Stomach (tissue), 9 donors: ENCODE data around the gene DNAJB8. TPM values are rescaled to one million over a fixed set of nuclear protein-coding genes. Genes with fewer than 3 reads are reported as not detected.
A peak's percentile ranks its signal among the peaks of the same experiment; 100 is the strongest.

ENCODE experiments used
- DNase-seq, 2 donors: peaks; one replicate each; pipeline versions ENCODE4 v3.0.0 to v3.0.0-alpha.2; 2013 to 2019
- H3K27ac ChIP-seq, 5 donors: fragments of 200-600 bp in 4 of 5; sonication (generic) in 4 of 5; one replicate each; pipeline ENCODE4 v1.5.1; 2013 to 2019; ENCODE audit warnings: mild to moderate bottlenecking in 1 of 5, moderate library complexity in 1 of 5
- H3K27me3 ChIP-seq, 3 donors: fragments of 200-600 bp; sonication (generic); one replicate each; pipeline ENCODE4 v1.5.1; 2017 to 2019; ENCODE audit warnings: mixed run types in 1 of 3
- H3K36me3 ChIP-seq, 4 donors: fragments of 200-600 bp; sonication (generic); 1 replicate in 3 of 4; 2 replicates in 1 of 4; pipeline ENCODE4 v1.5.1; 2016 to 2019
- H3K4me1 ChIP-seq, 4 donors: fragments of 200-600 bp; sonication (generic); one replicate each; pipeline ENCODE4 v1.5.1; 2016 to 2019
- H3K4me3 ChIP-seq, 4 donors: fragments of 200-600 bp; sonication (generic) in 3 of 4; one replicate each; pipeline ENCODE4 v1.5.1; 2016 to 2019; ENCODE audit warnings: mild to moderate bottlenecking in 1 of 4
- H3K9me3 ChIP-seq, 4 donors: fragments of 200-600 bp; sonication (generic); one replicate each; pipeline ENCODE4 v1.5.1; 2016 to 2019
- CTCF ChIP-seq, 7 experiments: fragments of 450-650 bp in 4 of 7; fragments of 200-600 bp in 3 of 7; sonication (generic) in 3 of 7; IDR thresholded peaks; one replicate each; pipeline ENCODE4 v1.5.1; 2016 to 2019; ENCODE audit warnings: antibody characterized with exemption in 7 of 7, control low read depth in 2 of 7, mild to moderate bottlenecking in 1 of 7
- EP300 ChIP-seq: sonication (generic); formaldehyde crosslinking; IDR thresholded peaks from one replicate; pipeline ENCODE4 v1.6.1; 2017; ENCODE audit warnings: antibody characterized with exemption
- POLR2A ChIP-seq, 4 donors: fragments of 450-650 bp; IDR thresholded peaks; one replicate each; pipeline ENCODE4 v1.6.1; 2016; ENCODE audit warnings: antibody characterized with exemption in 4 of 4, control low read depth in 2 of 4, mild to moderate bottlenecking in 1 of 4, moderate library complexity in 1 of 4
- POLR2AphosphoS5 ChIP-seq, 3 donors: sonication (generic); formaldehyde crosslinking; IDR thresholded peaks; one replicate each; pipeline ENCODE4 v1.6.1; 2016; ENCODE audit warnings: antibody characterized with exemption in 3 of 3
- WGBS, 5 donors: extraction: QIAGEN DNeasy Blood & Tissue Kit in 3 of 5; methylation state at CpG; one replicate each; pipeline versions ENCODE4 v1.1.5 to v1.1.7; 2013 to 2018; 5-methylcytosine and 5-hydroxymethylcytosine counted together
- intact Hi-C: fragments of 100-400 bp; cut with DNase I; formaldehyde crosslinking; loops from one replicate; pipeline ENCODE4 v1.15.1; 2023; ENCODE audit warnings: low total_unique reads
- polyA plus RNA-seq, 3 donors: library from polyadenylated mRNA; stranded (reverse); fragments of 200-250 nt; gene quantifications; one replicate each; pipeline ENCODE4 v1.2.3, GENCODE V29; 2013
- total RNA-seq, 5 donors: library from RNA; depleted of rRNA; stranded (reverse); fragments of >200 nt; gene quantifications; one replicate each; pipeline versions ENCODE4 v1.1.0 to v1.2.3, GENCODE V29; 2014 to 2016
- donor health status: healthy with polysubstance abuse.
- donor health status: Bipolar disorder and iron deficiency.
- donor health status: healthy.

DNAJB8 gene
- total and polyA plus RNA-seq, 8 donors, result not detected

GRCh38 chr3:128480717-128481437, 14.2 kb upstream of the DNAJB8 start:
- Histone ChIP-seq H3K4me3 (no peak overlapping the region), H3K36me3 (no peaks in the 10 kb centered on the region), H3K4me1 (peaks cover 0 to 31% (median 12%) of the 10 kb centered on the region in 4 donors), H3K27ac (peak overlapping the region in 3 of 5 donors; percentile 1 to 20 (median 17)), H3K27me3 (peaks cover 20 to 97% (median 78%) of the 10 kb centered on the region in 3 donors), H3K9me3 (no peaks in the 10 kb centered on the region)
- TF ChIP-seq CTCF (IDR thresholded peaks at IDR 0.05) (no peak), POLR2AphosphoS5 (IDR thresholded peaks at IDR 0.05) (no peak), POLR2A (IDR thresholded peaks at IDR 0.05) (no peak), EP300 (no peak)
- DNase-seq, result no peak
- 50 to 64% (median 58%) methylated on average over 26 to 27 of the region's 27 CpGs for WGBS, 5 donors
- intact Hi-C loops, result no loop called here

GRCh38 chr3:128480278-128480677, 13.6 kb upstream of the DNAJB8 start:
- Histone ChIP-seq H3K27ac (peak overlapping the region in 2 of 5 donors; percentile 1 to 17), H3K4me3 (no peak overlapping the region), H3K4me1 (peaks cover 0 to 31% (median 11%) of the 10 kb centered on the region in 4 donors), H3K36me3 (no peaks in the 10 kb centered on the region), H3K9me3 (no peaks in the 10 kb centered on the region), H3K27me3 (peaks cover 15 to 95% (median 72%) of the 10 kb centered on the region in 3 donors)
- intact Hi-C loops, result no loop called here
- 50 to 58% (median 57%) methylated on average over 11 of the region's 11 CpGs for WGBS, 5 donors
- TF ChIP-seq POLR2A (IDR thresholded peaks at IDR 0.05) (no peak), POLR2AphosphoS5 (IDR thresholded peaks at IDR 0.05) (no peak), CTCF (IDR thresholded peaks at IDR 0.05) (no peak), EP300 (no peak)
- no peak for DNase-seq

- intact Hi-C loops, result no loop called here
- Histone ChIP-seq H3K27me3 (peaks cover 12 to 93% (median 66%) of the 10 kb centered on the region in 3 donors), H3K4me3 (no peak overlapping the region), H3K9me3 (no peaks in the 10 kb centered on the region), H3K27ac (no peak overlapping the region), H3K4me1 (peaks cover 0 to 28% (median 11%) of the 10 kb centered on the region in 4 donors), H3K36me3 (no peaks in the 10 kb centered on the region)
- no peak for DNase-seq
- TF ChIP-seq CTCF (IDR thresholded peaks at IDR 0.05), result no peak
- TF ChIP-seq POLR2AphosphoS5 (IDR thresholded peaks at IDR 0.05), result no peak
- no peak for TF ChIP-seq EP300
- TF ChIP-seq POLR2A (IDR thresholded peaks at IDR 0.05), result no peak
- WGBS, 5 donors, result 60 to 73% (median 64%) methylated on average over 10 of the region's 10 CpGs
These were observed 12.9 kb upstream of the DNAJB8 start for GRCh38 chr3:128479558-128480086.

GRCh38 chr3:128478576-128479506, 12.2 kb upstream of the DNAJB8 start:
- TF ChIP-seq POLR2A (IDR thresholded peaks at IDR 0.05), result no peak
- no peak for TF ChIP-seq POLR2AphosphoS5 (IDR thresholded peaks at IDR 0.05)
- no peak for TF ChIP-seq EP300
- TF ChIP-seq CTCF (IDR thresholded peaks at IDR 0.05), result no peak
- no peaks in the 10 kb centered on the region for H3K36me3 ChIP-seq
- peaks cover 0 to 23% (median 11%) of the 10 kb centered on the region in 4 donors for H3K4me1 ChIP-seq
- peaks cover 5 to 92% (median 58%) of the 10 kb centered on the region in 3 donors for H3K27me3 ChIP-seq
- DNase-seq, result no peak
- no peak overlapping the region for H3K27ac ChIP-seq
- 59 to 66% (median 61%) methylated on average over 11 of the region's 11 CpGs for WGBS, 5 donors
- intact Hi-C loops, result no loop called here
- H3K4me3 ChIP-seq, result no peak overlapping the region
- no peaks in the 10 kb centered on the region for H3K9me3 ChIP-seq
